Measurements from ENCODE around the gene KDELR1.
"Not testable (repeated sequence)": the region's sequence is repeated elsewhere in the genome, so short reads cannot be mapped to it uniquely, and the experiment has no call there.

KDELR1 gene

GRCh38 chr19:48397263-48398101 is 6.1 kb upstream of the KDELR1 start:
- DNase-seq (ENCODE audit: low spot score): no peak

- DNase-seq (ENCODE audit: low spot score): no peak
Observed at GRCh38 chr19:48396824-48397176, 5.4 kb upstream of the KDELR1 start.

GRCh38 chr19:48396016-48396823 is 4.9 kb upstream of the KDELR1 start:
- no peak for DNase-seq (ENCODE audit: low spot score)

- DNase-seq (ENCODE audit: low spot score): no peak
Observed at GRCh38 chr19:48395499-48395898, 4.1 kb upstream of the KDELR1 start.

GRCh38 chr19:48395170-48395455 is 3.8 kb upstream of the KDELR1 start:
- no peak for DNase-seq (ENCODE audit: low spot score)

- no peak for DNase-seq (ENCODE audit: low spot score)
Observed at GRCh38 chr19:48394331-48395169, 3.2 kb upstream of the KDELR1 start.

GRCh38 chr19:48393559-48394330 is 2.4 kb upstream of the KDELR1 start, which contains the start of gene GRIN2D:
TSS of gene GRIN2D (plus strand) at chr19:48393668. CDS start at chr19:48398393, 4,725 bp downstream.
- DNase-seq (ENCODE audit: low spot score): no peak

GRCh38 chr19:48392860-48393558 is 1.7 kb upstream of the KDELR1 start:
- DNase-seq (ENCODE audit: low spot score): no peak

- not testable (repeated sequence) for DNase-seq (ENCODE audit: low spot score)
Observed at GRCh38 chr19:48392006-48392344, 624 bp upstream of the KDELR1 start.

- DNase-seq (ENCODE audit: low spot score): peak; percentile 78
Observed at GRCh38 chr19:48390188-48391099, 907 bp downstream of the KDELR1 start.

GRCh38 chr19:48386981-48387380 is 4.4 kb downstream of the KDELR1 start:
- no peak for DNase-seq (ENCODE audit: low spot score)

GRCh38 chr19:48385461-48386087 is 5.8 kb downstream of the KDELR1 start:
- no peak for DNase-seq (ENCODE audit: low spot score)

- no peak for DNase-seq (ENCODE audit: low spot score)
Observed at GRCh38 chr19:48382286-48382685, 9.1 kb downstream of the KDELR1 start.

- no peak for DNase-seq (ENCODE audit: low spot score)
Observed at GRCh38 chr19:48381178-48381950, 10.0 kb downstream of the KDELR1 start.

GRCh38 chr19:48379058-48379457 is 12.3 kb downstream of the KDELR1 start:
- no peak for DNase-seq (ENCODE audit: low spot score)

- DNase-seq (ENCODE audit: low spot score): no peak
Observed at GRCh38 chr19:48378194-48378570, 13.2 kb downstream of the KDELR1 start.

GRCh38 chr19:48373567-48373966 is 17.8 kb downstream of the KDELR1 start:
- DNase-seq (ENCODE audit: low spot score): no peak

GRCh38 chr19:48372904-48373303 is 18.4 kb downstream of the KDELR1 start:
- DNase-seq (ENCODE audit: low spot score): no peak

- DNase-seq (ENCODE audit: low spot score): not testable (repeated sequence)
Observed at GRCh38 chr19:48371771-48372170, 19.6 kb downstream of the KDELR1 start.

Measured in NAMALWA (cell line).